ENCODE data around the gene MYO5B. TPM values are rescaled to one million over a fixed set of nuclear protein-coding genes. Genes with fewer than 3 reads are reported as not detected.

The MYO5B gene
- total and polyA plus RNA-seq, 4 donors, result 5.4 to 23.4 (median 11.4) TPM

DNA sequence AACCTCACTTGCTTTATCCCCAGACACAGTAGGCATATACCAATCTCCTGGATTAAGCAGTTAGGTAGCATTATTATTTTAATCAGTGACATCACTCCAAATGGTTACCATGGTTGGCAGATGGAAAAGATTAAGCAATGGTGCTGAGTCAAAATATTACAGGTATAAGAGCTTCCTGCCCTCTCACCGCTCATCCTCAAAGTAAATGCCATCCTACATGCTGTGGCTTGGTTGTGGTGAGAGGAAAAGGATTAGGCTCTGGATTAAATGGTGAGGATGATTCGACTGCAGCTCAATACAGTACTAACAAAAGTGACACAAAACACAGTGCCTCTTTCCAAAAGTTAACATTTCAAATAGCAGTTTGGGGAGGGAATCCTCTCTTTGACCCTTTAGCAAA, 272.7 kb downstream of the MYO5B start:
- Histone ChIP-seq H3K4me3 (ENCODE audit: low read depth in 1 of 3, low read length in 3 of 3) (no peak overlapping the region), H3K9ac (ENCODE audit: low read depth in 1 of 2, low read length in 2 of 2) (no peak overlapping the region), H3K4me1 (ENCODE audit: control insufficient read depth in 4 of 4, insufficient read depth in 4 of 4, low read length in 3 of 4) (peaks cover 0 to 8% (median 0%) of the 10 kb centered on the region in 4 donors), H3K36me3 (ENCODE audit: control insufficient read depth in 4 of 4, insufficient read depth in 3 of 4, low read depth in 1 of 4, low read length in 3 of 4) (peaks cover 0 to 8% (median 0%) of the 10 kb centered on the region in 4 donors), H3K27ac (ENCODE audit: low read depth in 1 of 2, low read length in 2 of 2) (no peak overlapping the region), H3K27me3 (ENCODE audit: control insufficient read depth in 4 of 4, insufficient read depth in 4 of 4, low read length in 3 of 4) (no peaks in the 10 kb centered on the region), H3K9me3 (ENCODE audit: control insufficient read depth in 4 of 4, low read length in 3 of 4) (no peaks in the 10 kb centered on the region)
- 89% methylated on average over 2 of the region's 2 CpGs for WGBS
- TF ChIP-seq, protein P1, sequence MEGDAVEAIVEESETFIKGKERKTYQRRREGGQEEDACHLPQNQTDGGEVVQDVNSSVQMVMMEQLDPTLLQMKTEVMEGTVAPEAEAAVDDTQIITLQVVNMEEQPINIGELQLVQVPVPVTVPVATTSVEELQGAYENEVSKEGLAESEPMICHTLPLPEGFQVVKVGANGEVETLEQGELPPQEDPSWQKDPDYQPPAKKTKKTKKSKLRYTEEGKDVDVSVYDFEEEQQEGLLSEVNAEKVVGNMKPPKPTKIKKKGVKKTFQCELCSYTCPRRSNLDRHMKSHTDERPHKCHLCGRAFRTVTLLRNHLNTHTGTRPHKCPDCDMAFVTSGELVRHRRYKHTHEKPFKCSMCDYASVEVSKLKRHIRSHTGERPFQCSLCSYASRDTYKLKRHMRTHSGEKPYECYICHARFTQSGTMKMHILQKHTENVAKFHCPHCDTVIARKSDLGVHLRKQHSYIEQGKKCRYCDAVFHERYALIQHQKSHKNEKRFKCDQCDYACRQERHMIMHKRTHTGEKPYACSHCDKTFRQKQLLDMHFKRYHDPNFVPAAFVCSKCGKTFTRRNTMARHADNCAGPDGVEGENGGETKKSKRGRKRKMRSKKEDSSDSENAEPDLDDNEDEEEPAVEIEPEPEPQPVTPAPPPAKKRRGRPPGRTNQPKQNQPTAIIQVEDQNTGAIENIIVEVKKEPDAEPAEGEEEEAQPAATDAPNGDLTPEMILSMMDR (IDR thresholded peaks at IDR 0.05; ENCODE audit: low read depth, low read length, missing input control), result no peak
- TF ChIP-seq, protein P2, sequence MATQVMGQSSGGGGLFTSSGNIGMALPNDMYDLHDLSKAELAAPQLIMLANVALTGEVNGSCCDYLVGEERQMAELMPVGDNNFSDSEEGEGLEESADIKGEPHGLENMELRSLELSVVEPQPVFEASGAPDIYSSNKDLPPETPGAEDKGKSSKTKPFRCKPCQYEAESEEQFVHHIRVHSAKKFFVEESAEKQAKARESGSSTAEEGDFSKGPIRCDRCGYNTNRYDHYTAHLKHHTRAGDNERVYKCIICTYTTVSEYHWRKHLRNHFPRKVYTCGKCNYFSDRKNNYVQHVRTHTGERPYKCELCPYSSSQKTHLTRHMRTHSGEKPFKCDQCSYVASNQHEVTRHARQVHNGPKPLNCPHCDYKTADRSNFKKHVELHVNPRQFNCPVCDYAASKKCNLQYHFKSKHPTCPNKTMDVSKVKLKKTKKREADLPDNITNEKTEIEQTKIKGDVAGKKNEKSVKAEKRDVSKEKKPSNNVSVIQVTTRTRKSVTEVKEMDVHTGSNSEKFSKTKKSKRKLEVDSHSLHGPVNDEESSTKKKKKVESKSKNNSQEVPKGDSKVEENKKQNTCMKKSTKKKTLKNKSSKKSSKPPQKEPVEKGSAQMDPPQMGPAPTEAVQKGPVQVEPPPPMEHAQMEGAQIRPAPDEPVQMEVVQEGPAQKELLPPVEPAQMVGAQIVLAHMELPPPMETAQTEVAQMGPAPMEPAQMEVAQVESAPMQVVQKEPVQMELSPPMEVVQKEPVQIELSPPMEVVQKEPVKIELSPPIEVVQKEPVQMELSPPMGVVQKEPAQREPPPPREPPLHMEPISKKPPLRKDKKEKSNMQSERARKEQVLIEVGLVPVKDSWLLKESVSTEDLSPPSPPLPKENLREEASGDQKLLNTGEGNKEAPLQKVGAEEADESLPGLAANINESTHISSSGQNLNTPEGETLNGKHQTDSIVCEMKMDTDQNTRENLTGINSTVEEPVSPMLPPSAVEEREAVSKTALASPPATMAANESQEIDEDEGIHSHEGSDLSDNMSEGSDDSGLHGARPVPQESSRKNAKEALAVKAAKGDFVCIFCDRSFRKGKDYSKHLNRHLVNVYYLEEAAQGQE (IDR thresholded peaks at IDR 0.05), result no peak
- no peak for TF ChIP-seq YY1 (IDR thresholded peaks at IDR 0.05)
- no peak for TF ChIP-seq FOXA1 (IDR thresholded peaks at IDR 0.05)
- no peak for TF ChIP-seq JUND (IDR thresholded peaks at IDR 0.05)
- no peak for TF ChIP-seq FOXA2 (IDR thresholded peaks at IDR 0.05)
- no peak for TF ChIP-seq TAF1 (conservative IDR thresholded peaks at IDR 0.05)
- TF ChIP-seq, protein P3, sequence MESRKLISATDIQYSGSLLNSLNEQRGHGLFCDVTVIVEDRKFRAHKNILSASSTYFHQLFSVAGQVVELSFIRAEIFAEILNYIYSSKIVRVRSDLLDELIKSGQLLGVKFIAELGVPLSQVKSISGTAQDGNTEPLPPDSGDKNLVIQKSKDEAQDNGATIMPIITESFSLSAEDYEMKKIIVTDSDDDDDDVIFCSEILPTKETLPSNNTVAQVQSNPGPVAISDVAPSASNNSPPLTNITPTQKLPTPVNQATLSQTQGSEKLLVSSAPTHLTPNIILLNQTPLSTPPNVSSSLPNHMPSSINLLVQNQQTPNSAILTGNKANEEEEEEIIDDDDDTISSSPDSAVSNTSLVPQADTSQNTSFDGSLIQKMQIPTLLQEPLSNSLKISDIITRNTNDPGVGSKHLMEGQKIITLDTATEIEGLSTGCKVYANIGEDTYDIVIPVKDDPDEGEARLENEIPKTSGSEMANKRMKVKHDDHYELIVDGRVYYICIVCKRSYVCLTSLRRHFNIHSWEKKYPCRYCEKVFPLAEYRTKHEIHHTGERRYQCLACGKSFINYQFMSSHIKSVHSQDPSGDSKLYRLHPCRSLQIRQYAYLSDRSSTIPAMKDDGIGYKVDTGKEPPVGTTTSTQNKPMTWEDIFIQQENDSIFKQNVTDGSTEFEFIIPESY (IDR thresholded peaks at IDR 0.05), result no peak
- TF ChIP-seq HNF4A (conservative IDR thresholded peaks at IDR 0.05), result no peak
- no peak for TF ChIP-seq NR2F2 (IDR thresholded peaks at IDR 0.05)
- no peak for TF ChIP-seq GABPA (IDR thresholded peaks at IDR 0.05 in 1 of 2, conservative IDR thresholded peaks at IDR 0.05 in 1 of 2)
- TF ChIP-seq RAD21 (IDR thresholded peaks at IDR 0.05), result no peak
- TF ChIP-seq, protein P4, sequence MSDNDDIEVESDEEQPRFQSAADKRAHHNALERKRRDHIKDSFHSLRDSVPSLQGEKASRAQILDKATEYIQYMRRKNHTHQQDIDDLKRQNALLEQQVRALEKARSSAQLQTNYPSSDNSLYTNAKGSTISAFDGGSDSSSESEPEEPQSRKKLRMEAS (IDR thresholded peaks at IDR 0.05), result no peak
- no peak for DNase-seq (ENCODE audit: low spot score)

DNA sequence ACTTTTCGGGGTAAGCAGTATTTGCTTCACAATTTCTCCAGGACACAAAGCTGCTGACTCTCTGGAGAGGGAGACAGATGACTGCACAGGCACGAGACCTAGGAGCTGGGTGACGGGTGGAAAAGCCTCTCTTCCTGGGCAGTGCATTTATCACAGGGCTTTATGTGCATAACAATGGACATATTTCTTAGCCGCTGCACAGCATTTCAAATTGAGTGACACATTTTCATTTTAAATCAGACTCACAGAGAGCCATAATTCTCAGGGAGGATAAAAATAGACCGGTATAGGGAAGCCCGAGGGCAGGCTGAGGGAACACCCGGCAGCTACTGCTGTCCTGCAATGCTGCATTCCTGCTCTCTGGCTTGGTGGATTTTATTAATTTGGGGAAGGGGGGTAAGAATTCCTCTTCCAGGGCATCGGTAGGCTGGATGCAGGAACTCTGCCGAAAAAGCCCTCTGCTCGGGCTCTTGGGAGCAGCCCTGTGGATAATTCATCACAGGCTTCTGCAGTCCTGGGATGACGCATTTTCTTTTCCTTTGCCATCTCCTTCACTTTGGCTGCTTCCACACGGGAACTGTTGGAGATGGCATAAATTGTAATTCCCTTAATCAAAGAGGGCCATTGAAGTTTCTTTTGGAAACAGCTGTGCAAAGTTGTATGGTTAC, 273.5 kb downstream of the MYO5B start:
- no peaks in the 10 kb centered on the region for H3K27me3 ChIP-seq (ENCODE audit: control insufficient read depth in 4 of 4, insufficient read depth in 4 of 4, low read length in 3 of 4)
- H3K4me1 ChIP-seq (ENCODE audit: control insufficient read depth in 4 of 4, insufficient read depth in 4 of 4, low read length in 3 of 4), result peaks cover 0 to 8% (median 0%) of the 10 kb centered on the region in 4 donors
- H3K4me3 ChIP-seq (ENCODE audit: low read depth in 1 of 3, low read length in 3 of 3), result no peak overlapping the region
- 76% methylated on average over 12 of the region's 12 CpGs for WGBS
- H3K9me3 ChIP-seq (ENCODE audit: control insufficient read depth in 4 of 4, low read length in 3 of 4), result no peaks in the 10 kb centered on the region
- H3K36me3 ChIP-seq (ENCODE audit: control insufficient read depth in 4 of 4, insufficient read depth in 3 of 4, low read depth in 1 of 4, low read length in 3 of 4), result peaks cover 0 to 8% (median 0%) of the 10 kb centered on the region in 4 donors
- DNase-seq (ENCODE audit: low spot score), result no peak
- H3K9ac ChIP-seq (ENCODE audit: low read depth in 1 of 2, low read length in 2 of 2), result no peak overlapping the region
- H3K27ac ChIP-seq (ENCODE audit: low read depth in 1 of 2, low read length in 2 of 2), result no peak overlapping the region
- TF ChIP-seq RXRA (IDR thresholded peaks at IDR 0.05), result no peak
- no peak for TF ChIP-seq YY1 (IDR thresholded peaks at IDR 0.05)
- TF ChIP-seq, protein P4 (IDR thresholded peaks at IDR 0.05), result no peak
- no peak for TF ChIP-seq SP1 (IDR thresholded peaks at IDR 0.05)
- no peak for TF ChIP-seq HNF4G (IDR thresholded peaks at IDR 0.05)
- TF ChIP-seq, protein P5, sequence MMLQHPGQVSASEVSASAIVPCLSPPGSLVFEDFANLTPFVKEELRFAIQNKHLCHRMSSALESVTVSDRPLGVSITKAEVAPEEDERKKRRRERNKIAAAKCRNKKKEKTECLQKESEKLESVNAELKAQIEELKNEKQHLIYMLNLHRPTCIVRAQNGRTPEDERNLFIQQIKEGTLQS (IDR thresholded peaks at IDR 0.05), result no peak
- no peak for TF ChIP-seq TAF1 (conservative IDR thresholded peaks at IDR 0.05)
- TF ChIP-seq JUND (IDR thresholded peaks at IDR 0.05), result no peak
- TF ChIP-seq HNF4A (conservative IDR thresholded peaks at IDR 0.05), result no peak
- no peak for TF ChIP-seq FOXA1 (IDR thresholded peaks at IDR 0.05)
- no peak for TF ChIP-seq EGR1 (IDR thresholded peaks at IDR 0.05; ENCODE audit: low read depth in 2 of 2)
- TF ChIP-seq, protein P2 (IDR thresholded peaks at IDR 0.05), result no peak
- no peak for TF ChIP-seq GABPA (IDR thresholded peaks at IDR 0.05 in 1 of 2, conservative IDR thresholded peaks at IDR 0.05 in 1 of 2)
- TF ChIP-seq RAD21 (IDR thresholded peaks at IDR 0.05), result no peak
- no peak for TF ChIP-seq NR2F2 (IDR thresholded peaks at IDR 0.05)

All from liver (tissue), 9 donors.